IMR-90 (cell line): ENCODE results near the gene TLR6. TPM values are rescaled to one million over a fixed set of nuclear protein-coding genes. Genes with fewer than 3 reads are reported as not detected.
"Not testable (repeated sequence)": the region's sequence is repeated elsewhere in the genome, so short reads cannot be mapped to it uniquely, and the experiment has no call there.

Experiments used
- ATAC-seq: fragments of 200-7000 bp; cut with Tn5 transposase; 2 replicates; pipeline ENCODE4 v1.9.1; 2020; ENCODE audit warnings: low read depth, mild to moderate bottlenecking, moderate library complexity
- BruUV-seq: library from RNA; stranded (reverse); fragments of 400-500 nt; replicated peaks from 2 replicates; lab custom pipeline; 2021; lab: Mats Ljungman, UMichigan
- CTCF ChIA-PET: fragments of 300-600 bp; formaldehyde crosslinking; extraction: SDS; loops from one replicate; lab custom pipeline; 2021; ENCODE audit warnings: antibody characterized with exemption; lab: Yijun Ruan, JAX
- POLR2A ChIA-PET: fragments of 300-600 bp; sonication (Branson Sonifier 250); formaldehyde crosslinking; loops from one replicate; lab custom pipeline; 2022; ENCODE audit warnings: antibody characterized with exemption; ENCODE audit not compliant: unreplicated experiment; lab: Charles Lee
- DNase-seq: peaks from one replicate; pipeline ENCODE4 v3.0.0; 2013
- H2AFZ ChIP-seq: replicated peaks from 2 replicates; pipeline ENCODE3; 2013; ENCODE audit warnings: low read length, mild to moderate bottlenecking; ENCODE audit not compliant: poor library complexity
- H2AK5ac ChIP-seq: 2 replicates; pipeline ENCODE4 v1.6.1; 2013; ENCODE audit warnings: low read depth, low read length, inconsistent platforms
- H2AK9ac ChIP-seq: replicated peaks from 2 replicates; pipeline ENCODE3; 2013; ENCODE audit warnings: mild to moderate bottlenecking, low read depth, low read length, moderate library complexity; ENCODE audit not compliant: poor library complexity
- H2BK120ac ChIP-seq: 2 replicates; pipeline ENCODE4 v1.6.1; 2013; ENCODE audit warnings: low read depth, low read length, inconsistent platforms
- H2BK15ac ChIP-seq: 3 replicates; pipeline ENCODE4 v1.6.1; 2013; ENCODE audit warnings: low read depth, low read length, inconsistent platforms
- H2BK20ac ChIP-seq: 2 replicates; pipeline ENCODE4 v1.6.1; 2013; ENCODE audit warnings: low read depth, mild to moderate bottlenecking, inconsistent platforms, low read length, moderate library complexity
- H2BK5ac ChIP-seq: 2 replicates; pipeline ENCODE4 v1.6.1; 2013; ENCODE audit warnings: mild to moderate bottlenecking, low read depth, low read length, inconsistent platforms; ENCODE audit not compliant: poor library complexity, severe bottlenecking
- H3K14ac ChIP-seq: replicated peaks from 2 replicates; pipeline ENCODE4 v1.6.1; 2013; ENCODE audit warnings: low read depth, low read length, inconsistent platforms
- H3K18ac ChIP-seq: 2 replicates; pipeline ENCODE4 v1.6.1; 2013; ENCODE audit warnings: low read depth, low read length, control low read depth
- H3K23ac ChIP-seq: 2 replicates; pipeline ENCODE4 v1.6.1; 2013; ENCODE audit warnings: low read depth, low read length, inconsistent platforms
- H3K27ac ChIP-seq: 2 replicates; pipeline ENCODE4 v1.5.1; 2013; ENCODE audit warnings: mild to moderate bottlenecking, control low read depth, low read length; ENCODE audit not compliant: insufficient read depth
- H3K27me3 ChIP-seq: 2 replicates; pipeline ENCODE4 v1.6.1; 2013; ENCODE audit warnings: low read length; ENCODE audit not compliant: control insufficient read depth, insufficient read depth
- H3K36me3 ChIP-seq: 2 replicates; pipeline ENCODE4 v1.6.1; 2013; ENCODE audit warnings: low read length, mixed read lengths; ENCODE audit not compliant: control insufficient read depth, insufficient read depth
- H3K4ac ChIP-seq: 2 replicates; pipeline ENCODE4 v1.6.1; 2013; ENCODE audit warnings: low read depth, low read length, inconsistent platforms
- H3K4me1 ChIP-seq: 2 replicates; pipeline ENCODE4 v1.6.1; 2013; ENCODE audit warnings: low read length, mixed read lengths; ENCODE audit not compliant: control insufficient read depth, insufficient read depth
- H3K4me2 ChIP-seq: 2 replicates; pipeline ENCODE4 v1.6.1; 2013; ENCODE audit warnings: low read depth, mild to moderate bottlenecking, control low read depth, low read length, moderate library complexity
- H3K4me3 ChIP-seq: 2 replicates; pipeline ENCODE4 v1.5.1; 2013; ENCODE audit warnings: low read depth, mild to moderate bottlenecking, control low read depth, low read length, moderate library complexity; ENCODE audit not compliant: insufficient read depth
- H3K56ac ChIP-seq: 2 replicates; pipeline ENCODE4 v1.6.1; 2013; ENCODE audit warnings: low read length, inconsistent platforms; ENCODE audit not compliant: insufficient read depth; ENCODE audit errors: extremely low read depth
- H3K79me1 ChIP-seq, 2 experiments: 2 replicates each; pipeline ENCODE4 v1.6.1; 2013; ENCODE audit warnings: low read length in 2 of 2, inconsistent platforms in 1 of 2, low read depth in 1 of 2
- H3K9ac ChIP-seq: 2 replicates; pipeline ENCODE4 v1.6.1; 2013; ENCODE audit warnings: low read depth, low read length, control low read depth
- H3K9me1 ChIP-seq: 2 replicates; pipeline ENCODE4 v1.6.1; 2013; ENCODE audit warnings: low read length, inconsistent platforms; ENCODE audit not compliant: insufficient read depth
- H3K9me3 ChIP-seq: 2 replicates; pipeline ENCODE4 v1.6.1; 2013; ENCODE audit warnings: low read length; ENCODE audit not compliant: control insufficient read depth, insufficient read depth
- H4K20me1 ChIP-seq: 2 replicates; pipeline ENCODE4 v1.6.1; 2013; ENCODE audit warnings: low read length, inconsistent platforms; ENCODE audit not compliant: insufficient read depth
- H4K5ac ChIP-seq: 2 replicates; pipeline ENCODE4 v1.6.1; 2013; ENCODE audit warnings: mild to moderate bottlenecking, low read depth, low read length, control low read depth
- H4K8ac ChIP-seq, 2 experiments: 2 replicates each; pipeline ENCODE4 v1.6.1; 2013; ENCODE audit warnings: low read depth in 2 of 2, low read length in 2 of 2, control low read depth in 1 of 2, inconsistent platforms in 1 of 2
- H4K91ac ChIP-seq: 2 replicates; pipeline ENCODE4 v1.6.1; 2013; ENCODE audit warnings: low read depth, low read length, inconsistent platforms; ENCODE audit not compliant: insufficient read depth
- MAFK ChIP-seq: IDR thresholded peaks from 2 replicates; pipeline ENCODE4 v1.6.1; 2012; ENCODE audit warnings: low read depth, low read length, improper control_type of control experiment
- MAZ ChIP-seq: IDR thresholded peaks from 2 replicates; pipeline ENCODE4 v1.6.1; 2012; ENCODE audit warnings: low read depth, mild to moderate bottlenecking, low read length, improper control_type of control experiment, moderate library complexity, borderline replicate concordance
- POLR2A ChIP-seq: IDR thresholded peaks from 2 replicates; pipeline ENCODE4 v1.6.1; 2012; ENCODE audit warnings: mild to moderate bottlenecking, low read depth, low read length
- RAD21 ChIP-seq: IDR thresholded peaks from 2 replicates; pipeline ENCODE4 v1.6.1; 2012; ENCODE audit warnings: low read length, improper control_type of control experiment
- RCOR1 ChIP-seq: IDR thresholded peaks from 2 replicates; pipeline ENCODE4 v1.6.1; 2012; ENCODE audit warnings: mild to moderate bottlenecking, low read length, improper control_type of control experiment; ENCODE audit not compliant: insufficient replicate concordance
- SMC3 ChIP-seq: fragments of 150-350 bp; IDR thresholded peaks from 2 replicates; pipeline ENCODE4 v1.6.1; 2016; ENCODE audit warnings: low read depth, mild to moderate bottlenecking, antibody characterized with exemption, low read length, moderate library complexity
- WGBS, 2 experiments: methylation state at CpG; one replicate each; pipeline versions ENCODE4 v1.1.5 to v1.1.7; 2013; ENCODE audit warnings: missing lambda C conversion rate in 2 of 2; ENCODE audit not compliant: insufficient read length in 1 of 2; ENCODE audit errors: extremely low coverage in 2 of 2; 5-methylcytosine and 5-hydroxymethylcytosine counted together
- dilution Hi-C: fragments of 300-500 bp; cut with HindIII; formaldehyde crosslinking; loops from one replicate; pipeline ENCODE4 v1.14.3; 2018; ENCODE audit warnings: low sequenced_read_pairs; ENCODE audit not compliant: unreplicated experiment
- in situ Hi-C: fragments of 300-500 bp; cut with MboI; formaldehyde crosslinking; loops from 3 replicates; pipeline ENCODE4 v1.14.3; 2019; ENCODE audit warnings: low sequenced_read_pairs, inconsistent platforms, mixed read lengths
- intact Hi-C: fragments of 100-400 bp; cut with micrococcal nuclease; formaldehyde crosslinking; loops from 2 replicates; pipeline ENCODE4 v1.10.0; 2022
- polyA plus RNA-seq, 3 experiments: library from polyadenylated mRNA; depleted of rRNA; stranded (reverse); fragments of >200 nt; gene quantifications; 2 replicates each; pipeline ENCODE4 v1.2.3, GENCODE V29; 2012; ENCODE audit warnings: low replicate concordance in 1 of 3
- total RNA-seq: library from RNA; depleted of rRNA; stranded (reverse); fragments of >200 nt; gene quantifications from 2 replicates; pipeline ENCODE4 v1.2.3, GENCODE V29; 2012

The TLR6 gene
- total and polyA plus RNA-seq, 2 of the 4 experiments (the other 2 are of a cell fraction) = 1.4 to 3.9 TPM

DNA sequence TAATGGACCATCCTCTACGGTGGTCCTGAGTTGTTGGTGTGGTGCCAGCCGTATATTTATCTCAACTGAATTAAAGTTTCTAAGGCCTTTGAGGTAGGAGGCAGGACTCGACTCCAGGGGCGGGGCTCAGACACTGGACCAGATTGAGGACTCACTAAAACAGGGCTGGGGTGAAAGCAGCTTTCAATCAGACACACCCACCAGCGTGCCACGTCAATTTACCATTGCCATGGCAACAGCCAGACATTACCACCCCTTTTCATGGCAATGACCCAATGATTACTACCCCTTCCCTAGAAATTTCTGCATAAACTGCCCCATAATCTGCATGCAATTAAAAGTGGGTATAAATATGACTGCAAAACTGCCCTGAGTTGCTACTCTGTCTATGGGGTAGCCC lies 45.3 kb downstream of the TLR6 start:
- Histone ChIP-seq H3K9me3 (peaks cover 3% of the 10 kb centered on the region; the same call in 1 of the 2 replicates), H3K14ac (no peak overlapping the region), H2AFZ (no peak overlapping the region), H2AK5ac (no peak overlapping the region), H3K4ac (no peak overlapping the region), H2BK15ac (no peak overlapping the region), H3K36me3 (no peaks in the 10 kb centered on the region), H2BK120ac (no peak overlapping the region), H3K18ac (no peak overlapping the region), H4K91ac (no peak overlapping the region), H3K27ac (no peak overlapping the region), H4K8ac (no peak overlapping the region), H3K79me1 (no peaks in the 10 kb centered on the region), H2BK20ac (no peak overlapping the region), H4K20me1 (no peaks in the 10 kb centered on the region), H3K4me2 (no peak overlapping the region), H3K9ac (no peak overlapping the region), H3K56ac (no peak overlapping the region), H3K27me3 (no peaks in the 10 kb centered on the region), H2AK9ac (no peak overlapping the region), H2BK5ac (no peak overlapping the region), H3K9me1 (no peaks in the 10 kb centered on the region), H3K23ac (no peak overlapping the region), H3K4me1 (peaks cover 4% of the 10 kb centered on the region; the same call in 1 of the 2 replicates), H4K5ac (no peak overlapping the region), H3K4me3 (no peak overlapping the region)
- no peak for TF ChIP-seq SMC3
- no peak for TF ChIP-seq POLR2A
- TF ChIP-seq MAFK = no peak
- no peak for TF ChIP-seq RCOR1
- TF ChIP-seq MAZ = no peak
- TF ChIP-seq RAD21 = no peak
- intact Hi-C loops (no loop called here), in situ Hi-C loops (no loop called here), dilution Hi-C loops (no loop called here)
- ChIA-PET CTCF (no interaction called here), POLR2A (no interaction called here)
- 80% methylated on average over 2 of the region's 6 CpGs; no CpG with 5 or more reads in 1 of the 2 experiments for WGBS, 2 experiments
- ATAC-seq = no peak
- no TSS peak for BruUV-seq
- DNase-seq = no peak

GRCh38 chr4:38807462-38807861 lies 49.2 kb downstream of the TLR6 start:
- H3K4me2 ChIP-seq, H2AFZ ChIP-seq, H3K9me1 ChIP-seq, H3K79me1 ChIP-seq, H4K8ac ChIP-seq, ATAC-seq, H4K5ac ChIP-seq, H3K56ac ChIP-seq, H2AK9ac ChIP-seq, in situ Hi-C loops, H3K9ac ChIP-seq, H3K4ac ChIP-seq, POLR2A ChIA-PET, H3K4me1 ChIP-seq, H3K36me3 ChIP-seq, CTCF ChIA-PET, H4K91ac ChIP-seq, H2BK5ac ChIP-seq, DNase-seq, dilution Hi-C loops, H3K14ac ChIP-seq, H3K4me3 ChIP-seq, H2BK120ac ChIP-seq, H2BK15ac ChIP-seq, H2AK5ac ChIP-seq, H2BK20ac ChIP-seq, BruUV-seq, H3K27me3 ChIP-seq, H3K27ac ChIP-seq, intact Hi-C loops, H3K23ac ChIP-seq, H4K20me1 ChIP-seq, H3K9me3 ChIP-seq, H3K18ac ChIP-seq: not testable (repeated sequence)
- WGBS, 2 experiments = 90% methylated on average over 4 of the region's 29 CpGs; no CpG with 5 or more reads in 1 of the 2 experiments
